Activated CD8-positive, alpha-beta T cell treated with anti-CD3 and anti-CD28 coated beads for 36 hours (primary cell): Measurements from ENCODE around the gene ZNF407. TPM values are rescaled to one million over a fixed set of nuclear protein-coding genes. Genes with fewer than 3 reads are reported as not detected.
A peak's percentile ranks its signal among the peaks of the same experiment; 100 is the strongest.

Experiments used
- ATAC-seq: fragments of 200-7000 bp; cut with Tn5 transposase; one replicate; pipeline ENCODE4 v1.10.0; 2021; ENCODE audit warnings: mild to moderate bottlenecking, moderate library complexity
- CTCF ChIA-PET: fragments of 350-600 bp; sonication (Branson Sonifier 250); formaldehyde crosslinking; loops from one replicate; lab custom pipeline; 2021; ENCODE audit warnings: antibody characterized with exemption; lab: Charles Lee
- POLR2A ChIA-PET: fragments of 350-600 bp; sonication (Branson Sonifier 250); formaldehyde crosslinking; loops from one replicate; lab custom pipeline; 2021; ENCODE audit warnings: antibody characterized with exemption; lab: Charles Lee
- DNase-seq: peaks from one replicate; pipeline ENCODE4 v3.0.0-alpha.2; 2020
- H3K27ac Mint-ChIP-seq: one replicate; pipeline ENCODE4 v1.8.0; 2021; ENCODE audit warnings: mild to moderate bottlenecking, mixed read lengths
- H3K27me3 Mint-ChIP-seq: one replicate; pipeline ENCODE4 v1.8.0; 2021; ENCODE audit warnings: mixed read lengths
- H3K36me3 Mint-ChIP-seq: one replicate; pipeline ENCODE4 v1.8.0; 2021; ENCODE audit warnings: low read depth, mixed read lengths
- H3K4me1 Mint-ChIP-seq: one replicate; pipeline ENCODE4 v1.8.0; 2021; ENCODE audit warnings: low read depth, mixed read lengths
- H3K4me3 Mint-ChIP-seq: one replicate; pipeline ENCODE4 v1.8.0; 2021; ENCODE audit warnings: mild to moderate bottlenecking, moderate library complexity, mixed read lengths
- H3K9me3 Mint-ChIP-seq: one replicate; pipeline ENCODE4 v1.8.0; 2021; ENCODE audit warnings: mixed read lengths
- intact Hi-C: fragments of 100-400 bp; cut with micrococcal nuclease; formaldehyde crosslinking; loops from one replicate; pipeline ENCODE4 v1.10.0; 2022
- total RNA-seq, 2 experiments: library from RNA; stranded (reverse); gene quantifications; one replicate each; pipeline ENCODE4 v1.2.3, GENCODE V29; 2021
- TF ChIP-seq, protein P1 (sequence below): fragments of 200-600 bp; IDR thresholded peaks from one replicate; pipeline ENCODE4 v1.8.0; 2022; ENCODE audit warnings: antibody characterized with exemption, mild to moderate bottlenecking

Gene ZNF407
- total RNA-seq, 2 experiments from 2014 or later = 9.9 to 10.8 TPM

GRCh38 chr18:74981476-74981875 lies 383.8 kb downstream of the ZNF407 start:
- Mint-ChIP-seq H3K27ac (no peak overlapping the region), H3K9me3 (no peaks in the 10 kb centered on the region), H3K36me3 (peaks cover 7% of the 10 kb centered on the region), H3K4me3 (no peak overlapping the region), H3K4me1 (no peaks in the 10 kb centered on the region), H3K27me3 (no peaks in the 10 kb centered on the region)
- ATAC-seq (no peak), DNase-seq (no peak)
- TF ChIP-seq, protein P1, sequence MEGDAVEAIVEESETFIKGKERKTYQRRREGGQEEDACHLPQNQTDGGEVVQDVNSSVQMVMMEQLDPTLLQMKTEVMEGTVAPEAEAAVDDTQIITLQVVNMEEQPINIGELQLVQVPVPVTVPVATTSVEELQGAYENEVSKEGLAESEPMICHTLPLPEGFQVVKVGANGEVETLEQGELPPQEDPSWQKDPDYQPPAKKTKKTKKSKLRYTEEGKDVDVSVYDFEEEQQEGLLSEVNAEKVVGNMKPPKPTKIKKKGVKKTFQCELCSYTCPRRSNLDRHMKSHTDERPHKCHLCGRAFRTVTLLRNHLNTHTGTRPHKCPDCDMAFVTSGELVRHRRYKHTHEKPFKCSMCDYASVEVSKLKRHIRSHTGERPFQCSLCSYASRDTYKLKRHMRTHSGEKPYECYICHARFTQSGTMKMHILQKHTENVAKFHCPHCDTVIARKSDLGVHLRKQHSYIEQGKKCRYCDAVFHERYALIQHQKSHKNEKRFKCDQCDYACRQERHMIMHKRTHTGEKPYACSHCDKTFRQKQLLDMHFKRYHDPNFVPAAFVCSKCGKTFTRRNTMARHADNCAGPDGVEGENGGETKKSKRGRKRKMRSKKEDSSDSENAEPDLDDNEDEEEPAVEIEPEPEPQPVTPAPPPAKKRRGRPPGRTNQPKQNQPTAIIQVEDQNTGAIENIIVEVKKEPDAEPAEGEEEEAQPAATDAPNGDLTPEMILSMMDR = no peak
- ChIA-PET CTCF (no interaction called here), POLR2A (no interaction called here)
- intact Hi-C loops = no loop called here

- no peaks in the 10 kb centered on the region for H3K4me1 Mint-ChIP-seq
- H3K27ac Mint-ChIP-seq = no peak overlapping the region
- H3K9me3 Mint-ChIP-seq = no peaks in the 10 kb centered on the region
- DNase-seq (no peak), ATAC-seq (no peak)
- CTCF ChIA-PET = no interaction called here
- TF ChIP-seq, protein P1 = no peak
- peaks cover 6% of the 10 kb centered on the region for H3K36me3 Mint-ChIP-seq
- intact Hi-C loops = no loop called here
- POLR2A ChIA-PET = no interaction called here
- no peaks in the 10 kb centered on the region for H3K27me3 Mint-ChIP-seq
- no peak overlapping the region for H3K4me3 Mint-ChIP-seq
These were observed 385.4 kb downstream of the ZNF407 start for GRCh38 chr18:74982946-74983635.

GRCh38 chr18:74989134-74989533 lies 391.5 kb downstream of the ZNF407 start:
- POLR2A ChIA-PET = interaction anchor here (0.6 kb wide), 1 partner anchor 319 kb away, joined by 3 read pairs; no protein-coding TSS in a partner anchor
- peaks cover 2% of the 10 kb centered on the region for H3K36me3 Mint-ChIP-seq
- no peak for DNase-seq
- no peak for ATAC-seq
- H3K4me3 Mint-ChIP-seq = no peak overlapping the region
- peaks cover 35% of the 10 kb centered on the region for H3K4me1 Mint-ChIP-seq
- intact Hi-C loops = no loop called here
- H3K27ac Mint-ChIP-seq = no peak overlapping the region
- TF ChIP-seq, protein P1 = no peak
- H3K9me3 Mint-ChIP-seq = no peaks in the 10 kb centered on the region
- CTCF ChIA-PET = no interaction called here
- H3K27me3 Mint-ChIP-seq = no peaks in the 10 kb centered on the region

- Mint-ChIP-seq H3K27me3 (no peaks in the 10 kb centered on the region), H3K4me1 (peaks cover 50% of the 10 kb centered on the region), H3K36me3 (peaks cover 2% of the 10 kb centered on the region), H3K27ac (peak overlapping the region; percentile 63), H3K4me3 (no peak overlapping the region), H3K9me3 (no peaks in the 10 kb centered on the region)
- ATAC-seq (no peak), DNase-seq (no peak)
- TF ChIP-seq, protein P1 = no peak
- ChIA-PET CTCF (no interaction called here), POLR2A (no interaction called here)
- intact Hi-C loops = loop anchor here (10.0 kb wide), 1 partner anchor 84 kb away; no protein-coding TSS in a partner anchor
These were observed 393.0 kb downstream of the ZNF407 start for GRCh38 chr18:74990563-74991081.
